Gastrocnemius medialis (tissue), 4 donors: Measurements from ENCODE around the gene UBE2L3.
"Not testable (repeated sequence)": the region's sequence is repeated elsewhere in the genome, so short reads cannot be mapped to it uniquely, and the experiment has no call there.

ENCODE experiments used
- POLR2A ChIP-seq, 2 donors: fragments of 450-650 bp; IDR thresholded peaks; one replicate each; pipeline ENCODE4 v1.6.1; 2017; ENCODE audit warnings: antibody characterized with exemption in 2 of 2, mild to moderate bottlenecking in 2 of 2, moderate library complexity in 2 of 2
- TF ChIP-seq, protein P1 (sequence below), 5 experiments: fragments of 450-650 bp in 3 of 5; fragments of 200-600 bp in 2 of 5; sonication (generic) in 2 of 5; IDR thresholded peaks in 4 of 5; conservative IDR thresholded peaks in 1 of 5; 1 replicate in 4 of 5; 2 replicates in 1 of 5; pipeline ENCODE4 v1.5.1; 2016 to 2019; ENCODE audit warnings: antibody characterized with exemption in 5 of 5, mild to moderate bottlenecking in 3 of 5, moderate library complexity in 3 of 5

DNA sequence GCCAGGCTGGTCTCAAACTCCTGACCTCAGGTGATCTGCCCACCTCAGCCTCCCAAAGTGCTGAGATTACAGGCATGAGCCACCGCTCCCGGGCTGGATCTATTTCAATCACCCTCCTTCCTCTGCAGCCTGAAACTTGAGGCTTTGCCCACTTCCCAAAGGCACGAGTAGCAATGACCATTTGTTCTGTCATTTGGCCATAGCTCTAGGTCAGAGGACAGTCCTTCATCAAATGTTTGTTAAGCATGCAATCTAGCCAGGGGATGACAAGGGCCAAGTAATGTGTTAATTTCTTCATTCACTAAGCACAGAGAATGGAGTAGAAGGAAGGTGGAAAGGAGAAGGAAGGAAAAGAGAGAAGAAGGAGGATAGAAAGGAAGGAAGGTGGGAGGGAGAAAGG is 6.9 kb upstream of the UBE2L3 start:
- TF ChIP-seq, protein P1, sequence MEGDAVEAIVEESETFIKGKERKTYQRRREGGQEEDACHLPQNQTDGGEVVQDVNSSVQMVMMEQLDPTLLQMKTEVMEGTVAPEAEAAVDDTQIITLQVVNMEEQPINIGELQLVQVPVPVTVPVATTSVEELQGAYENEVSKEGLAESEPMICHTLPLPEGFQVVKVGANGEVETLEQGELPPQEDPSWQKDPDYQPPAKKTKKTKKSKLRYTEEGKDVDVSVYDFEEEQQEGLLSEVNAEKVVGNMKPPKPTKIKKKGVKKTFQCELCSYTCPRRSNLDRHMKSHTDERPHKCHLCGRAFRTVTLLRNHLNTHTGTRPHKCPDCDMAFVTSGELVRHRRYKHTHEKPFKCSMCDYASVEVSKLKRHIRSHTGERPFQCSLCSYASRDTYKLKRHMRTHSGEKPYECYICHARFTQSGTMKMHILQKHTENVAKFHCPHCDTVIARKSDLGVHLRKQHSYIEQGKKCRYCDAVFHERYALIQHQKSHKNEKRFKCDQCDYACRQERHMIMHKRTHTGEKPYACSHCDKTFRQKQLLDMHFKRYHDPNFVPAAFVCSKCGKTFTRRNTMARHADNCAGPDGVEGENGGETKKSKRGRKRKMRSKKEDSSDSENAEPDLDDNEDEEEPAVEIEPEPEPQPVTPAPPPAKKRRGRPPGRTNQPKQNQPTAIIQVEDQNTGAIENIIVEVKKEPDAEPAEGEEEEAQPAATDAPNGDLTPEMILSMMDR (IDR thresholded peaks at IDR 0.05 in 4 of 5, conservative IDR thresholded peaks at IDR 0.05 in 1 of 5) = not testable (repeated sequence)
- TF ChIP-seq POLR2A (IDR thresholded peaks at IDR 0.05) = not testable (repeated sequence)
